RWPE2 (cell line): Measurements from ENCODE around the gene CITED4.

Experiments used
- ATAC-seq: fragments of 200-7000 bp; cut with Tn5 transposase; 3 replicates; pipeline ENCODE4 v1.9.1; 2021; ENCODE audit warnings: low read depth
- DNase-seq: peaks from one replicate; pipeline ENCODE4 v3.0.0-alpha.2; 2020; ENCODE audit warnings: low spot score
- H3K27ac ChIP-seq: fragments of 450-650 bp; 2 replicates; pipeline ENCODE4 v1.5.1; 2017; ENCODE audit warnings: mild to moderate bottlenecking; ENCODE audit not compliant: poor library complexity, severe bottlenecking
- H3K27me3 ChIP-seq: fragments of 250-450 bp; sonication (Bioruptor Pico); 2 replicates; pipeline ENCODE4 v1.5.1; 2021; ENCODE audit warnings: mild to moderate bottlenecking, moderate library complexity; ENCODE audit not compliant: insufficient read depth, poor library complexity, severe bottlenecking
- H3K36me3 ChIP-seq: fragments of 250-450 bp; sonication (Bioruptor Pico); 2 replicates; pipeline ENCODE4 v1.5.1; 2020; ENCODE audit warnings: low read depth, mild to moderate bottlenecking, moderate library complexity
- H3K4me1 ChIP-seq: fragments of 250-450 bp; sonication (Bioruptor Pico); 2 replicates; pipeline ENCODE4 v1.5.1; 2021; ENCODE audit warnings: mild to moderate bottlenecking, moderate library complexity; ENCODE audit not compliant: insufficient read depth, poor library complexity, severe bottlenecking
- H3K4me3 ChIP-seq: fragments of 250-450 bp; sonication (Bioruptor Pico); 2 replicates; pipeline ENCODE4 v1.5.1; 2021; ENCODE audit warnings: mild to moderate bottlenecking, moderate library complexity; ENCODE audit not compliant: severe bottlenecking
- H3K9me3 ChIP-seq: fragments of 250-450 bp; sonication (Bioruptor Pico); 2 replicates; pipeline ENCODE4 v1.5.1; 2021; ENCODE audit warnings: mild to moderate bottlenecking, moderate library complexity; ENCODE audit not compliant: severe bottlenecking
- CTCF ChIP-seq: fragments of 450-650 bp; IDR thresholded peaks from one replicate; pipeline ENCODE4 v1.5.1; 2017; ENCODE audit warnings: mild to moderate bottlenecking, moderate library complexity; ENCODE audit not compliant: poor library complexity, severe bottlenecking

The CITED4 gene

GRCh38 chr1:40870135-40870728 lies 8.1 kb upstream of the CITED4 start:
- Histone ChIP-seq H3K9me3 (no peaks in the 10 kb centered on the region), H3K27me3 (no peaks in the 10 kb centered on the region), H3K36me3 (no peaks in the 10 kb centered on the region), H3K27ac (peak overlapping the region; percentile 98), H3K4me3 (no peak overlapping the region), H3K4me1 (peaks cover 23% of the 10 kb centered on the region)
- ATAC-seq (no peak), DNase-seq (no peak)
- no peak for TF ChIP-seq CTCF

- no peaks in the 10 kb centered on the region for H3K36me3 ChIP-seq
- no peaks in the 10 kb centered on the region for H3K9me3 ChIP-seq
- no peak overlapping the region for H3K4me3 ChIP-seq
- no peak for DNase-seq
- no peak for TF ChIP-seq CTCF
- H3K4me1 ChIP-seq: peaks cover 28% of the 10 kb centered on the region
- H3K27me3 ChIP-seq: no peaks in the 10 kb centered on the region
- ATAC-seq: peak; percentile 96
- peak overlapping the region; percentile 98 for H3K27ac ChIP-seq
Measured at GRCh38 chr1:40868051-40868723, 6.0 kb upstream of the CITED4 start.

GRCh38 chr1:40861224-40862003 lies 749 bp downstream of the CITED4 start:
- Histone ChIP-seq H3K9me3 (no peaks in the 10 kb centered on the region), H3K27me3 (no peaks in the 10 kb centered on the region), H3K27ac (peak overlapping the region; percentile 98), H3K4me1 (peaks cover 15% of the 10 kb centered on the region), H3K4me3 (peak overlapping the region; percentile 85), H3K36me3 (no peaks in the 10 kb centered on the region)
- no peak for TF ChIP-seq CTCF
- DNase-seq (no peak), ATAC-seq (no peak)

- no peak for DNase-seq
- no peak for ATAC-seq
- no peaks in the 10 kb centered on the region for H3K27me3 ChIP-seq
- peaks cover 15% of the 10 kb centered on the region for H3K4me1 ChIP-seq
- peak overlapping the region; percentile 85 for H3K4me3 ChIP-seq
- no peaks in the 10 kb centered on the region for H3K9me3 ChIP-seq
- H3K36me3 ChIP-seq: no peaks in the 10 kb centered on the region
- H3K27ac ChIP-seq: peak overlapping the region; percentile 98
- no peak for TF ChIP-seq CTCF
Measured at GRCh38 chr1:40860706-40861223, 1.4 kb downstream of the CITED4 start.
